Suprapubic skin (tissue), 3 donors: ENCODE results near the gene CERS2.

ENCODE experiments used
- EP300 ChIP-seq: sonication (generic); formaldehyde crosslinking; IDR thresholded peaks from one replicate; pipeline ENCODE4 v1.6.1; 2017; ENCODE audit warnings: antibody characterized with exemption
- TF ChIP-seq, protein P1 (sequence below), 2 donors: fragments of 200-600 bp in 1 of 2; fragments of 450-650 bp in 1 of 2; sonication (generic) in 1 of 2; IDR thresholded peaks; one replicate each; pipeline ENCODE4 v1.5.1; 2016 to 2019; ENCODE audit warnings: antibody characterized with exemption in 2 of 2, mild to moderate bottlenecking in 1 of 2, moderate library complexity in 1 of 2

DNA sequence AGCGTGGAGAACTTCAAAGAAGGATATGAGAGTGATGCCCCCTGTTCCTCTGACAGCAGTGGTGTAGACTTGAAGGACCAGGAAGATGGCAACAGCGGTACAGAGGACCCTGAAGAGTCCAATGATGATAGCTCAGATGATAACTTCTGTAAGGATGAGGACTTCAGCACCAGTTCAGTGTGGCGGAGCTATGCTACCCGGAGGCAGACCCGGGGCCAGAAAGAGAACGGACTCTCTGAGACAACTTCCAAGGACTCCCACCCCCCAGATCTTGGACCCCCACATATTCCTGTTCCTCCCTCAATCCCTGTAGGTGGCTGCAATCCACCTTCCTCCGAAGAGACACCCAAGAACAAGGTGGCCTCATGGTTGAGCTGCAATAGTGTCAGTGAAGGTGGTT lies 14.0 kb downstream of the CERS2 start:
- TF ChIP-seq, protein P1, sequence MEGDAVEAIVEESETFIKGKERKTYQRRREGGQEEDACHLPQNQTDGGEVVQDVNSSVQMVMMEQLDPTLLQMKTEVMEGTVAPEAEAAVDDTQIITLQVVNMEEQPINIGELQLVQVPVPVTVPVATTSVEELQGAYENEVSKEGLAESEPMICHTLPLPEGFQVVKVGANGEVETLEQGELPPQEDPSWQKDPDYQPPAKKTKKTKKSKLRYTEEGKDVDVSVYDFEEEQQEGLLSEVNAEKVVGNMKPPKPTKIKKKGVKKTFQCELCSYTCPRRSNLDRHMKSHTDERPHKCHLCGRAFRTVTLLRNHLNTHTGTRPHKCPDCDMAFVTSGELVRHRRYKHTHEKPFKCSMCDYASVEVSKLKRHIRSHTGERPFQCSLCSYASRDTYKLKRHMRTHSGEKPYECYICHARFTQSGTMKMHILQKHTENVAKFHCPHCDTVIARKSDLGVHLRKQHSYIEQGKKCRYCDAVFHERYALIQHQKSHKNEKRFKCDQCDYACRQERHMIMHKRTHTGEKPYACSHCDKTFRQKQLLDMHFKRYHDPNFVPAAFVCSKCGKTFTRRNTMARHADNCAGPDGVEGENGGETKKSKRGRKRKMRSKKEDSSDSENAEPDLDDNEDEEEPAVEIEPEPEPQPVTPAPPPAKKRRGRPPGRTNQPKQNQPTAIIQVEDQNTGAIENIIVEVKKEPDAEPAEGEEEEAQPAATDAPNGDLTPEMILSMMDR (IDR thresholded peaks at IDR 0.05), result no peak
- TF ChIP-seq EP300, result no peak
